IgD-negative memory B cell (primary cell): ENCODE data around the gene OAF. TPM values are rescaled to one million over a fixed set of nuclear protein-coding genes. Genes with fewer than 3 reads are reported as not detected.

ENCODE experiments used
- H3K27ac Mint-ChIP-seq, 3 donors: one replicate each; pipeline ENCODE4 v1.8.0; 2020 to 2022; ENCODE audit warnings: mild to moderate bottlenecking in 3 of 3, mixed read lengths in 3 of 3, moderate library complexity in 1 of 3
- H3K27me3 Mint-ChIP-seq: one replicate; pipeline ENCODE4 v1.8.0; 2021; ENCODE audit warnings: mixed read lengths
- H3K36me3 Mint-ChIP-seq: one replicate; pipeline ENCODE4 v1.8.0; 2020; ENCODE audit warnings: mild to moderate bottlenecking, mixed read lengths
- H3K4me1 Mint-ChIP-seq, 3 donors: one replicate each; pipeline ENCODE4 v1.8.0; 2020 to 2022; ENCODE audit warnings: mixed read lengths in 3 of 3, mild to moderate bottlenecking in 1 of 3
- H3K4me3 Mint-ChIP-seq, 4 donors: one replicate each; pipeline ENCODE4 v1.8.0; 2020 to 2022; ENCODE audit warnings: mild to moderate bottlenecking in 4 of 4, mixed read lengths in 4 of 4, moderate library complexity in 3 of 4
- H3K9me3 Mint-ChIP-seq, 3 donors: one replicate each; pipeline ENCODE4 v1.8.0; 2020 to 2021; ENCODE audit warnings: mixed read lengths in 3 of 3, mild to moderate bottlenecking in 1 of 3
- polyA plus RNA-seq: library from polyadenylated mRNA; unstranded; fragments of 300-500 nt; fragmentation: Illumina TruSeq; gene quantifications from one replicate; pipeline ENCODE4 v1.2.3, GENCODE V29; 2021

OAF gene
- polyA plus RNA-seq, 1 donor from 2014 or later: 0.45 TPM

- H3K36me3 Mint-ChIP-seq: peaks cover 2% of the 10 kb centered on the region
- no peaks in the 10 kb centered on the region for H3K4me1 Mint-ChIP-seq
- H3K9me3 Mint-ChIP-seq: no peaks in the 10 kb centered on the region
- no peak overlapping the region for H3K27ac Mint-ChIP-seq
- no peak overlapping the region for H3K4me3 Mint-ChIP-seq
- H3K27me3 Mint-ChIP-seq: peaks cover 15% of the 10 kb centered on the region
These were observed 21.1 kb downstream of the OAF start for GRCh38 chr11:120231963-120232362.

GRCh38 chr11:120233207-120233803 is 22.5 kb downstream of the OAF start:
- H3K27me3 Mint-ChIP-seq: peaks cover 22% of the 10 kb centered on the region
- H3K4me1 Mint-ChIP-seq: no peaks in the 10 kb centered on the region
- H3K9me3 Mint-ChIP-seq: no peaks in the 10 kb centered on the region
- H3K36me3 Mint-ChIP-seq: peaks cover 4% of the 10 kb centered on the region
- H3K27ac Mint-ChIP-seq: no peak overlapping the region
- no peak overlapping the region for H3K4me3 Mint-ChIP-seq

- Mint-ChIP-seq H3K27me3 (peaks cover 35% of the 10 kb centered on the region), H3K4me3 (no peak overlapping the region), H3K4me1 (peaks cover 0 to 4% (median 0%) of the 10 kb centered on the region in 3 donors), H3K27ac (no peak overlapping the region), H3K36me3 (peaks cover 6% of the 10 kb centered on the region), H3K9me3 (no peaks in the 10 kb centered on the region)
These were observed 24.3 kb downstream of the OAF start for GRCh38 chr11:120235024-120235628.

- Mint-ChIP-seq H3K4me1 (peaks cover 0 to 7% (median 0%) of the 10 kb centered on the region in 3 donors), H3K36me3 (peaks cover 4% of the 10 kb centered on the region), H3K4me3 (no peak overlapping the region), H3K27ac (no peak overlapping the region), H3K27me3 (peaks cover 45% of the 10 kb centered on the region), H3K9me3 (no peaks in the 10 kb centered on the region)
These were observed 25.6 kb downstream of the OAF start for GRCh38 chr11:120236169-120237107.

GRCh38 chr11:120238968-120239620 is 28.3 kb downstream of the OAF start:
- no peaks in the 10 kb centered on the region for H3K9me3 Mint-ChIP-seq
- H3K4me3 Mint-ChIP-seq: no peak overlapping the region
- peaks cover 0 to 7% (median 0%) of the 10 kb centered on the region in 3 donors for H3K4me1 Mint-ChIP-seq
- H3K27ac Mint-ChIP-seq: peak overlapping the region in 1 of 3 donors; percentile 2
- H3K36me3 Mint-ChIP-seq: peaks cover 4% of the 10 kb centered on the region
- H3K27me3 Mint-ChIP-seq: peaks cover 54% of the 10 kb centered on the region

GRCh38 chr11:120239713-120240640 is 29.1 kb downstream of the OAF start, which contains the start of gene POU2F3:
Gene POU2F3, plus strand, starts transcription at chr11:120240140. Its CDS starts 204 bp downstream, at chr11:120240344.
- no peaks in the 10 kb centered on the region for H3K9me3 Mint-ChIP-seq
- H3K27me3 Mint-ChIP-seq: peaks cover 54% of the 10 kb centered on the region

GRCh38 chr11:120240866-120241265 is 30.0 kb downstream of the OAF start:
- Mint-ChIP-seq H3K27me3 (peaks cover 54% of the 10 kb centered on the region), H3K9me3 (no peaks in the 10 kb centered on the region), H3K27ac (no peak overlapping the region)

More at GRCh38 chr11:120239713-120240640, 29.1 kb downstream of the OAF start, which contains the start of gene POU2F3:
- peak within 1 kb of the TSS in 1 of 3 donors; percentile 2 for H3K27ac Mint-ChIP-seq
- peaks cover 4% of the 10 kb centered on the region for H3K36me3 Mint-ChIP-seq
- no peak within 1 kb of the TSS for H3K4me3 Mint-ChIP-seq
- H3K4me1 Mint-ChIP-seq: peaks cover 0 to 7% (median 0%) of the 10 kb centered on the region in 3 donors

GRCh38 chr11:120241277-120241676 is 30.4 kb downstream of the OAF start:
- peaks cover 54% of the 10 kb centered on the region for H3K27me3 Mint-ChIP-seq
- no peak overlapping the region for H3K27ac Mint-ChIP-seq
- no peak overlapping the region for H3K4me3 Mint-ChIP-seq
- peaks cover 4% of the 10 kb centered on the region for H3K36me3 Mint-ChIP-seq
- no peaks in the 10 kb centered on the region for H3K9me3 Mint-ChIP-seq
- peaks cover 0 to 7% (median 0%) of the 10 kb centered on the region in 3 donors for H3K4me1 Mint-ChIP-seq

More at GRCh38 chr11:120240866-120241265, 30.0 kb downstream of the OAF start:
- Mint-ChIP-seq H3K36me3 (peaks cover 4% of the 10 kb centered on the region), H3K4me3 (no peak overlapping the region), H3K4me1 (peaks cover 0 to 7% (median 0%) of the 10 kb centered on the region in 3 donors)

GRCh38 chr11:120243221-120243620 is 32.4 kb downstream of the OAF start:
- H3K36me3 Mint-ChIP-seq: peaks cover 2% of the 10 kb centered on the region
- peaks cover 0 to 7% (median 0%) of the 10 kb centered on the region in 3 donors for H3K4me1 Mint-ChIP-seq
- no peak overlapping the region for H3K4me3 Mint-ChIP-seq
- H3K27me3 Mint-ChIP-seq: peaks cover 55% of the 10 kb centered on the region
- H3K9me3 Mint-ChIP-seq: no peaks in the 10 kb centered on the region
- H3K27ac Mint-ChIP-seq: no peak overlapping the region

- Mint-ChIP-seq H3K9me3 (no peaks in the 10 kb centered on the region), H3K4me3 (no peak overlapping the region), H3K27me3 (peaks cover 45% of the 10 kb centered on the region), H3K4me1 (peaks cover 0 to 3% (median 0%) of the 10 kb centered on the region in 3 donors), H3K27ac (no peak overlapping the region), H3K36me3 (no peaks in the 10 kb centered on the region)
These were observed 33.9 kb downstream of the OAF start for GRCh38 chr11:120244476-120245365.

GRCh38 chr11:120245434-120245833 is 34.6 kb downstream of the OAF start:
- Mint-ChIP-seq H3K4me1 (peaks cover 0 to 3% (median 0%) of the 10 kb centered on the region in 3 donors), H3K27ac (no peak overlapping the region), H3K9me3 (no peaks in the 10 kb centered on the region), H3K27me3 (peaks cover 46% of the 10 kb centered on the region), H3K4me3 (no peak overlapping the region), H3K36me3 (no peaks in the 10 kb centered on the region)

GRCh38 chr11:120248551-120249278 is 37.9 kb downstream of the OAF start:
- no peaks in the 10 kb centered on the region for H3K9me3 Mint-ChIP-seq
- H3K4me1 Mint-ChIP-seq: no peaks in the 10 kb centered on the region
- peaks cover 30% of the 10 kb centered on the region for H3K27me3 Mint-ChIP-seq
- no peaks in the 10 kb centered on the region for H3K36me3 Mint-ChIP-seq
- no peak overlapping the region for H3K4me3 Mint-ChIP-seq
- H3K27ac Mint-ChIP-seq: no peak overlapping the region
